Stimulated activated CD8-positive, alpha-beta memory T cell treated with anti-CD3 and anti-CD28 coated beads, Interleukin-4, amount 100 ng/mL, for 24 hours (primary cell): ENCODE results near the gene HADH.

Source experiments
- DNase-seq: peaks from one replicate; pipeline ENCODE4 v3.0.0-alpha.2; 2020; ENCODE audit warnings: low read depth

HADH gene

GRCh38 chr4:108058685-108059440 is 69.2 kb downstream of the HADH start:
- DNase-seq = no peak

- DNase-seq = no peak
Observed at GRCh38 chr4:108060164-108060563, 70.5 kb downstream of the HADH start.

- DNase-seq = no peak
Observed at GRCh38 chr4:108060686-108061321, 71.1 kb downstream of the HADH start.

- no peak for DNase-seq
Observed at GRCh38 chr4:108068442-108068841, 78.8 kb downstream of the HADH start.

- DNase-seq = no peak
Observed at GRCh38 chr4:108070775-108071174, 81.1 kb downstream of the HADH start.

GRCh38 chr4:108072300-108072699 is 82.6 kb downstream of the HADH start:
- DNase-seq = peak; percentile 31

- no peak for DNase-seq
Observed at GRCh38 chr4:108078024-108078733, 88.5 kb downstream of the HADH start.

- no peak for DNase-seq
Observed at GRCh38 chr4:108080747-108081146, 91.1 kb downstream of the HADH start.

GRCh38 chr4:108081256-108081655 is 91.6 kb downstream of the HADH start:
- no peak for DNase-seq
